ENCODE results near the gene DMPK.

Gene DMPK

GRCh38 chr19:45767881-45768654 is 14.2 kb downstream of the DMPK start:
- WGBS, 2 experiments (ENCODE audit: insufficient coverage in 2 of 2), result 0% methylated on average over 65 to 74 of the region's 102 CpGs
- Histone ChIP-seq H3K9me3 (ENCODE audit: control insufficient read depth, low read length) (no peaks in the 10 kb centered on the region), H3K4me1 (ENCODE audit: control insufficient read depth, insufficient read depth, low read length, poor library complexity, severe bottlenecking) (peaks cover 43% of the 10 kb centered on the region), H3K4me3 (ENCODE audit: extremely low read depth, insufficient read depth, low read length, poor library complexity, severe bottlenecking) (peak overlapping the region; percentile 80), H3K27ac (ENCODE audit: low read depth, low read length, severe bottlenecking) (peak overlapping the region; percentile 98), H3K36me3 (ENCODE audit: control insufficient read depth, insufficient read depth, low read length) (peaks cover 22% of the 10 kb centered on the region)

GRCh38 chr19:45767410-45767880 is 14.8 kb downstream of the DMPK start:
- H3K27ac ChIP-seq (ENCODE audit: low read depth, low read length, severe bottlenecking), result peak overlapping the region; percentile 98
- no peaks in the 10 kb centered on the region for H3K9me3 ChIP-seq (ENCODE audit: control insufficient read depth, low read length)
- 0 to 1% methylated on average over 27 to 30 of the region's 31 CpGs for WGBS, 2 experiments (ENCODE audit: insufficient coverage in 2 of 2)
- peaks cover 43% of the 10 kb centered on the region for H3K4me1 ChIP-seq (ENCODE audit: control insufficient read depth, insufficient read depth, low read length, poor library complexity, severe bottlenecking)
- H3K36me3 ChIP-seq (ENCODE audit: control insufficient read depth, insufficient read depth, low read length), result peaks cover 16% of the 10 kb centered on the region
- peak overlapping the region; percentile 80 for H3K4me3 ChIP-seq (ENCODE audit: extremely low read depth, insufficient read depth, low read length, poor library complexity, severe bottlenecking)

- Histone ChIP-seq H3K4me3 (ENCODE audit: extremely low read depth, insufficient read depth, low read length, poor library complexity, severe bottlenecking) (peak overlapping the region; percentile 80), H3K27ac (ENCODE audit: low read depth, low read length, severe bottlenecking) (peak overlapping the region; percentile 98), H3K36me3 (ENCODE audit: control insufficient read depth, insufficient read depth, low read length) (peaks cover 11% of the 10 kb centered on the region), H3K9me3 (ENCODE audit: control insufficient read depth, low read length) (no peaks in the 10 kb centered on the region), H3K4me1 (ENCODE audit: control insufficient read depth, insufficient read depth, low read length, poor library complexity, severe bottlenecking) (peaks cover 43% of the 10 kb centered on the region)
- WGBS, 2 experiments (ENCODE audit: insufficient coverage in 2 of 2), result 33 to 34% methylated on average over 22 of the region's 24 CpGs
Observed at GRCh38 chr19:45766869-45767346, 15.4 kb downstream of the DMPK start.

GRCh38 chr19:45766296-45766868 is 15.9 kb downstream of the DMPK start:
- H3K27ac ChIP-seq (ENCODE audit: low read depth, low read length, severe bottlenecking), result peak overlapping the region; percentile 98
- H3K4me3 ChIP-seq (ENCODE audit: extremely low read depth, insufficient read depth, low read length, poor library complexity, severe bottlenecking), result peak overlapping the region; percentile 80
- 89% methylated on average over 14 to 15 of the region's 17 CpGs for WGBS, 2 experiments (ENCODE audit: insufficient coverage in 2 of 2)
- H3K4me1 ChIP-seq (ENCODE audit: control insufficient read depth, insufficient read depth, low read length, poor library complexity, severe bottlenecking), result peaks cover 40% of the 10 kb centered on the region
- no peaks in the 10 kb centered on the region for H3K9me3 ChIP-seq (ENCODE audit: control insufficient read depth, low read length)
- H3K36me3 ChIP-seq (ENCODE audit: control insufficient read depth, insufficient read depth, low read length), result peaks cover 9% of the 10 kb centered on the region

- H3K27ac ChIP-seq (ENCODE audit: low read depth, low read length, severe bottlenecking), result peak overlapping the region; percentile 24
- H3K4me3 ChIP-seq (ENCODE audit: extremely low read depth, insufficient read depth, low read length, poor library complexity, severe bottlenecking), result no peak overlapping the region
- H3K4me1 ChIP-seq (ENCODE audit: control insufficient read depth, insufficient read depth, low read length, poor library complexity, severe bottlenecking), result peaks cover 34% of the 10 kb centered on the region
- 91 to 93% methylated on average over 20 to 23 of the region's 23 CpGs for WGBS, 2 experiments (ENCODE audit: insufficient coverage in 2 of 2)
- peaks cover 8% of the 10 kb centered on the region for H3K36me3 ChIP-seq (ENCODE audit: control insufficient read depth, insufficient read depth, low read length)
- no peaks in the 10 kb centered on the region for H3K9me3 ChIP-seq (ENCODE audit: control insufficient read depth, low read length)
Observed at GRCh38 chr19:45765702-45766295, 16.5 kb downstream of the DMPK start.

GRCh38 chr19:45764945-45765701 is 17.2 kb downstream of the DMPK start:
- Histone ChIP-seq H3K9me3 (ENCODE audit: control insufficient read depth, low read length) (no peaks in the 10 kb centered on the region), H3K27ac (ENCODE audit: low read depth, low read length, severe bottlenecking) (peak overlapping the region; percentile 68), H3K36me3 (ENCODE audit: control insufficient read depth, insufficient read depth, low read length) (peaks cover 8% of the 10 kb centered on the region), H3K4me3 (ENCODE audit: extremely low read depth, insufficient read depth, low read length, poor library complexity, severe bottlenecking) (no peak overlapping the region), H3K4me1 (ENCODE audit: control insufficient read depth, insufficient read depth, low read length, poor library complexity, severe bottlenecking) (peaks cover 33% of the 10 kb centered on the region)
- WGBS, 2 experiments (ENCODE audit: insufficient coverage in 2 of 2), result 50 to 54% methylated on average over 15 to 17 of the region's 21 CpGs

GRCh38 chr19:45764475-45764874 is 17.8 kb downstream of the DMPK start:
- 17 to 65% methylated on average over 2 of the region's 6 CpGs for WGBS, 2 experiments (ENCODE audit: insufficient coverage in 2 of 2)
- H3K36me3 ChIP-seq (ENCODE audit: control insufficient read depth, insufficient read depth, low read length), result peaks cover 8% of the 10 kb centered on the region
- H3K27ac ChIP-seq (ENCODE audit: low read depth, low read length, severe bottlenecking), result peak overlapping the region; percentile 68
- peaks cover 33% of the 10 kb centered on the region for H3K4me1 ChIP-seq (ENCODE audit: control insufficient read depth, insufficient read depth, low read length, poor library complexity, severe bottlenecking)
- no peaks in the 10 kb centered on the region for H3K9me3 ChIP-seq (ENCODE audit: control insufficient read depth, low read length)
- no peak overlapping the region for H3K4me3 ChIP-seq (ENCODE audit: extremely low read depth, insufficient read depth, low read length, poor library complexity, severe bottlenecking)

GRCh38 chr19:45763691-45764294 is 18.5 kb downstream of the DMPK start:
- H3K9me3 ChIP-seq (ENCODE audit: control insufficient read depth, low read length), result no peaks in the 10 kb centered on the region
- peaks cover 33% of the 10 kb centered on the region for H3K4me1 ChIP-seq (ENCODE audit: control insufficient read depth, insufficient read depth, low read length, poor library complexity, severe bottlenecking)
- H3K4me3 ChIP-seq (ENCODE audit: extremely low read depth, insufficient read depth, low read length, poor library complexity, severe bottlenecking), result no peak overlapping the region
- WGBS, 2 experiments (ENCODE audit: insufficient coverage in 2 of 2), result 83 to 86% methylated on average over 24 to 27 of the region's 27 CpGs
- H3K36me3 ChIP-seq (ENCODE audit: control insufficient read depth, insufficient read depth, low read length), result peaks cover 8% of the 10 kb centered on the region
- no peak overlapping the region for H3K27ac ChIP-seq (ENCODE audit: low read depth, low read length, severe bottlenecking)

- 97 to 98% methylated on average over 7 to 12 of the region's 15 CpGs for WGBS, 2 experiments (ENCODE audit: insufficient coverage in 2 of 2)
- Histone ChIP-seq H3K9me3 (ENCODE audit: control insufficient read depth, low read length) (no peaks in the 10 kb centered on the region), H3K27ac (ENCODE audit: low read depth, low read length, severe bottlenecking) (no peak overlapping the region), H3K36me3 (ENCODE audit: control insufficient read depth, insufficient read depth, low read length) (peaks cover 8% of the 10 kb centered on the region), H3K4me3 (ENCODE audit: extremely low read depth, insufficient read depth, low read length, poor library complexity, severe bottlenecking) (no peak overlapping the region), H3K4me1 (ENCODE audit: control insufficient read depth, insufficient read depth, low read length, poor library complexity, severe bottlenecking) (peaks cover 33% of the 10 kb centered on the region)
Observed at GRCh38 chr19:45762870-45763631, 19.2 kb downstream of the DMPK start.

Data from mesodermal cell (in vitro differentiated cells).